CD14-positive monocyte (primary cell): Measurements from ENCODE around the gene LTBP2. TPM values are rescaled to one million over a fixed set of nuclear protein-coding genes. Genes with fewer than 3 reads are reported as not detected.
A peak's percentile ranks its signal among the peaks of the same experiment; 100 is the strongest.
"Not testable (repeated sequence)": the region's sequence is repeated elsewhere in the genome, so short reads cannot be mapped to it uniquely, and the experiment has no call there.

Experiments used
- DNase-seq, 3 donors: peaks; one replicate each; pipeline ENCODE4 v3.0.0-alpha.2; 2011 to 2022
- H2AFZ ChIP-seq: 2 replicates; pipeline ENCODE4 v1.6.0; 2012; ENCODE audit warnings: mild to moderate bottlenecking, low read depth, low read length, inconsistent platforms; ENCODE audit not compliant: insufficient read depth, poor library complexity, severe bottlenecking
- H3K27ac ChIP-seq, 2 donors: 1 replicate in 1 of 2; 2 replicates in 1 of 2; pipeline ENCODE4 v1.5.1; 2012 to 2013; ENCODE audit warnings: low read length in 2 of 2, control low read depth in 1 of 2, inconsistent platforms in 1 of 2, low read depth in 1 of 2, mild to moderate bottlenecking in 1 of 2
- H3K27me3 ChIP-seq, 2 donors: one replicate each; pipeline versions ENCODE4 v1.6.0 to v1.6.1; 2011 to 2013; ENCODE audit warnings: low read length in 2 of 2; ENCODE audit not compliant: control insufficient read depth in 2 of 2, insufficient read depth in 2 of 2
- H3K36me3 ChIP-seq, 2 donors: replicated peaks in 1 of 2; 1 replicate in 1 of 2; 2 replicates in 1 of 2; pipeline versions ENCODE4 v1.5.1 to v1.6.1; 2012 to 2013; ENCODE audit warnings: low read length in 2 of 2, control low read depth in 1 of 2, inconsistent platforms in 1 of 2, mild to moderate bottlenecking in 1 of 2; ENCODE audit not compliant: insufficient read depth in 2 of 2, control insufficient read depth in 1 of 2
- H3K4me1 ChIP-seq, 2 donors: 1 replicate in 1 of 2; 2 replicates in 1 of 2; pipeline versions ENCODE4 v1.5.1 to v1.6.1; 2012 to 2013; ENCODE audit warnings: low read length in 2 of 2, control low read depth in 1 of 2, inconsistent platforms in 1 of 2, mild to moderate bottlenecking in 1 of 2, moderate library complexity in 1 of 2; ENCODE audit not compliant: insufficient read depth in 2 of 2, control insufficient read depth in 1 of 2
- H3K4me2 ChIP-seq: replicated peaks from 2 replicates; pipeline ENCODE3; 2012; ENCODE audit warnings: low read length, moderate library complexity, mild to moderate bottlenecking; ENCODE audit not compliant: poor library complexity, severe bottlenecking; ENCODE audit errors: extremely low read depth
- H3K4me3 ChIP-seq, 3 experiments: fragments of 200-600 bp in 1 of 3; sonication (generic) in 1 of 3; replicated peaks in 1 of 3; 1 replicate in 2 of 3; 2 replicates in 1 of 3; pipeline ENCODE4 v1.5.1; 2011 to 2013; ENCODE audit warnings: low read length in 3 of 3, mild to moderate bottlenecking in 3 of 3, control low read depth in 2 of 3, low read depth in 2 of 3, inconsistent platforms in 1 of 3, moderate library complexity in 1 of 3
- H3K79me2 ChIP-seq: 2 replicates; pipeline ENCODE4 v1.6.0; 2012; ENCODE audit warnings: mild to moderate bottlenecking, control low read depth, inconsistent platforms, low read length, moderate library complexity; ENCODE audit not compliant: insufficient read depth
- H3K9ac ChIP-seq: 2 replicates; pipeline ENCODE4 v1.6.0; 2017; ENCODE audit warnings: low read length, mild to moderate bottlenecking; ENCODE audit not compliant: insufficient read depth, poor library complexity, severe bottlenecking
- H3K9me3 ChIP-seq, 2 donors: replicated peaks in 1 of 2; 1 replicate in 1 of 2; 2 replicates in 1 of 2; pipeline versions ENCODE4 v1.5.1 to v1.6.1; 2012 to 2013; ENCODE audit warnings: low read length in 2 of 2, control low read depth in 1 of 2; ENCODE audit not compliant: control insufficient read depth in 1 of 2, insufficient read depth in 1 of 2
- H4K20me1 ChIP-seq: 2 replicates; pipeline ENCODE4 v1.6.0; 2012; ENCODE audit warnings: mild to moderate bottlenecking, low read length, control low read depth, moderate library complexity; ENCODE audit not compliant: insufficient read depth
- H3K27ac Mint-ChIP-seq, 7 donors: one replicate each; pipeline ENCODE4 v1.8.0; 2020; ENCODE audit warnings: mild to moderate bottlenecking in 7 of 7, mixed read lengths in 7 of 7, moderate library complexity in 6 of 7, inconsistent platforms in 2 of 7
- H3K27me3 Mint-ChIP-seq, 3 donors: one replicate each; pipeline ENCODE4 v1.8.0; 2021 to 2022; ENCODE audit warnings: low read depth in 3 of 3, mild to moderate bottlenecking in 3 of 3, mixed read lengths in 3 of 3, moderate library complexity in 3 of 3, inconsistent platforms in 1 of 3
- H3K36me3 Mint-ChIP-seq, 2 donors: one replicate each; pipeline ENCODE4 v1.8.0; 2020; ENCODE audit warnings: mixed read lengths in 2 of 2, inconsistent platforms in 1 of 2, mild to moderate bottlenecking in 1 of 2
- H3K4me1 Mint-ChIP-seq: one replicate; pipeline ENCODE4 v1.8.0; 2020; ENCODE audit warnings: mild to moderate bottlenecking, mixed read lengths
- H3K4me3 Mint-ChIP-seq, 2 donors: one replicate each; pipeline ENCODE4 v1.8.0; 2020; ENCODE audit warnings: mild to moderate bottlenecking in 2 of 2, mixed read lengths in 2 of 2, moderate library complexity in 1 of 2
- H3K9me3 Mint-ChIP-seq, 7 donors: one replicate each; pipeline ENCODE4 v1.8.0; 2020 to 2022; ENCODE audit warnings: mixed read lengths in 7 of 7, mild to moderate bottlenecking in 6 of 7, moderate library complexity in 6 of 7, inconsistent platforms in 2 of 7
- WGBS: methylation state at CpG from one replicate; pipeline ENCODE4 v1.1.5; 2013; ENCODE audit warnings: missing lambda C conversion rate; ENCODE audit not compliant: insufficient coverage; 5-methylcytosine and 5-hydroxymethylcytosine counted together
- intact Hi-C, 2 donors: fragments of 100-400 bp; cut with micrococcal nuclease; formaldehyde crosslinking; loops; one replicate each; pipeline versions ENCODE4 v1.15.0 to v1.15.1; 2023
- polyA plus RNA-seq, 3 donors: library from polyadenylated mRNA; depleted of rRNA in 1 of 3; unstranded in 2 of 3; stranded (reverse) in 1 of 3; fragments of 300-500 nt in 2 of 3; fragments of >200 nt in 1 of 3; fragmentation: Illumina TruSeq in 2 of 3; gene quantifications; 1 replicate in 2 of 3; 2 replicates in 1 of 3; pipeline ENCODE4 v1.2.3, GENCODE V29; 2012 to 2021
- TF ChIP-seq, protein P1 (sequence below): fragments of 200-600 bp; IDR thresholded peaks from one replicate; pipeline ENCODE4 v1.8.0; 2022; ENCODE audit warnings: antibody characterized with exemption, mild to moderate bottlenecking

The LTBP2 gene
- polyA plus RNA-seq, 3 donors = 0.04 to 0.24 (median 0.11) TPM

DNA sequence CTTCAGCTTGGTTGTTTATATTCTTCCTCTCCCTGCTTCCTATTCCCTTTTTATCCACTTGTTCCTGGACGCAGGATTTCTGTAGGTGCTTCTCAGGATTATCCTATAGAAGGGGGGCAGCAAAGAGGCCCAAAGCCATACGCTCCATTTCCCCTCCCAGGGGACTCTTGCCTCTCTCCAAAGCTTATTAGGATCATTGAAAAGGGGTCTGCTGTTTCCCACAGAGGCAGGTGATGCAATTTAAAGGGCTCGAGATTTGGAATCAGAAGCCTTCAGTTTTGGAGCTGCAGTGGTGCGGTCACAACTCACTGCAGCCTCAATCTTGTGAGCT is 154.5 kb downstream of the LTBP2 start:
- no peaks in the 10 kb centered on the region for H3K36me3 Mint-ChIP-seq
- TF ChIP-seq, protein P1, sequence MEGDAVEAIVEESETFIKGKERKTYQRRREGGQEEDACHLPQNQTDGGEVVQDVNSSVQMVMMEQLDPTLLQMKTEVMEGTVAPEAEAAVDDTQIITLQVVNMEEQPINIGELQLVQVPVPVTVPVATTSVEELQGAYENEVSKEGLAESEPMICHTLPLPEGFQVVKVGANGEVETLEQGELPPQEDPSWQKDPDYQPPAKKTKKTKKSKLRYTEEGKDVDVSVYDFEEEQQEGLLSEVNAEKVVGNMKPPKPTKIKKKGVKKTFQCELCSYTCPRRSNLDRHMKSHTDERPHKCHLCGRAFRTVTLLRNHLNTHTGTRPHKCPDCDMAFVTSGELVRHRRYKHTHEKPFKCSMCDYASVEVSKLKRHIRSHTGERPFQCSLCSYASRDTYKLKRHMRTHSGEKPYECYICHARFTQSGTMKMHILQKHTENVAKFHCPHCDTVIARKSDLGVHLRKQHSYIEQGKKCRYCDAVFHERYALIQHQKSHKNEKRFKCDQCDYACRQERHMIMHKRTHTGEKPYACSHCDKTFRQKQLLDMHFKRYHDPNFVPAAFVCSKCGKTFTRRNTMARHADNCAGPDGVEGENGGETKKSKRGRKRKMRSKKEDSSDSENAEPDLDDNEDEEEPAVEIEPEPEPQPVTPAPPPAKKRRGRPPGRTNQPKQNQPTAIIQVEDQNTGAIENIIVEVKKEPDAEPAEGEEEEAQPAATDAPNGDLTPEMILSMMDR = no peak
- H3K9me3 Mint-ChIP-seq = peaks cover 0 to 1% (median 0%) of the 10 kb centered on the region in 7 donors
- Histone ChIP-seq H3K4me3 (no peak overlapping the region), H3K4me2 (no peak overlapping the region), H3K4me1 (no peaks in the 10 kb centered on the region), H3K9ac (no peak overlapping the region), H3K36me3 (no peaks in the 10 kb centered on the region), H4K20me1 (no peaks in the 10 kb centered on the region), H3K27me3 (no peaks in the 10 kb centered on the region), H3K9me3 (no peaks in the 10 kb centered on the region), H3K27ac (no peak overlapping the region), H2AFZ (no peak overlapping the region), H3K79me2 (no peaks in the 10 kb centered on the region)
- WGBS = 94% methylated on average over 2 of the region's 4 CpGs
- DNase-seq = no peak
- no peak overlapping the region for H3K4me3 Mint-ChIP-seq
- H3K4me1 Mint-ChIP-seq = peaks cover 4% of the 10 kb centered on the region
- intact Hi-C loops = no loop called here
- H3K27ac Mint-ChIP-seq = peak overlapping the region in 1 of 7 donors; percentile 42
- H3K27me3 Mint-ChIP-seq = peaks cover 4 to 12% (median 10%) of the 10 kb centered on the region in 3 donors

GRCh38 chr14:74456684-74457564 is 155.1 kb downstream of the LTBP2 start:
- H3K4me1 Mint-ChIP-seq = peaks cover 4% of the 10 kb centered on the region
- no peaks in the 10 kb centered on the region for H3K36me3 Mint-ChIP-seq
- no peak overlapping the region for H3K4me3 Mint-ChIP-seq
- no peak for DNase-seq
- intact Hi-C loops = no loop called here
- Histone ChIP-seq H3K4me1 (no peaks in the 10 kb centered on the region), H3K4me3 (no peak overlapping the region), H3K79me2 (no peaks in the 10 kb centered on the region), H3K4me2 (no peak overlapping the region), H3K9ac (no peak overlapping the region), H3K36me3 (no peaks in the 10 kb centered on the region), H3K9me3 (no peaks in the 10 kb centered on the region), H4K20me1 (no peaks in the 10 kb centered on the region), H3K27me3 (no peaks in the 10 kb centered on the region), H2AFZ (no peak overlapping the region), H3K27ac (no peak overlapping the region)
- peak overlapping the region in 1 of 7 donors; percentile 42 for H3K27ac Mint-ChIP-seq
- H3K9me3 Mint-ChIP-seq = peaks cover 0 to 2% (median 0%) of the 10 kb centered on the region in 7 donors
- WGBS = 92% methylated on average over 17 of the region's 17 CpGs
- H3K27me3 Mint-ChIP-seq = peaks cover 4 to 15% (median 10%) of the 10 kb centered on the region in 3 donors
- TF ChIP-seq, protein P1 = no peak

GRCh38 chr14:74454397-74454796 is 157.6 kb downstream of the LTBP2 start:
- H3K9ac ChIP-seq, H2AFZ ChIP-seq, H3K9me3 Mint-ChIP-seq, H3K27ac Mint-ChIP-seq, H3K4me2 ChIP-seq, H3K27ac ChIP-seq, intact Hi-C loops, H3K79me2 ChIP-seq, H3K4me3 ChIP-seq, H3K4me3 Mint-ChIP-seq, H3K4me1 ChIP-seq, H4K20me1 ChIP-seq, DNase-seq, H3K36me3 Mint-ChIP-seq, H3K4me1 Mint-ChIP-seq, H3K27me3 ChIP-seq, H3K9me3 ChIP-seq, H3K36me3 ChIP-seq: not testable (repeated sequence)
- H3K27me3 Mint-ChIP-seq = peaks cover 7 to 14% (median 12%) of the 10 kb centered on the region in 3 donors
- 100% methylated on average over 1 of the region's 5 CpGs for WGBS
